Measurements from ENCODE around the gene MMP25.

GRCh38 chr16:3015865-3016521, 30.4 kb upstream of the MMP25 start:
- TF ChIP-seq CTCF (conservative IDR thresholded peaks at IDR 0.05 in 1 of 2, IDR thresholded peaks at IDR 0.05 in 1 of 2; ENCODE audit: extremely low read depth in 1 of 2, insufficient read depth in 1 of 2, low read depth in 1 of 2, low read length in 2 of 2) (no peak), EZH2 (IDR thresholded peaks at IDR 0.05; ENCODE audit: borderline replicate concordance, low read length) (no peak)
